Measurements from ENCODE around the gene EFCAB5.

DNA sequence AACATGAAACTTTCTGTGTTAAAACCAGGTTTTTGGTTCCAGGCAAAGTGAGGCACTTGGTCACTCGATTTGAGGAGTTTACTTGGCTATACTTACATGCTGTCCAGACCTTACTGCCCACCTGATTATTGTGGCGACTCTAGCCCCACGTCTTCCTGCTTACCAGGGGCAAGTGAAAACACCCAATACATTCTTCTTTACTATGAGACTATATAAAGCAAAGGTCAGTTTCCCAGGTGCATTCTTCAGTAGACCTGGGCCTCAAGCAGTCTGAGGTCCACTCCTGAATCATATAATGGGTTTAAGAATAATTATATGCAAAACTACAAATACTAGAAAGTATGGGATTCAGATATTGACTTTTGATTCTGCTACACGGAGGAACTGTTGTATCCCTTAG lies 86.2 kb downstream of the EFCAB5 start:
- TF ChIP-seq CTCF (conservative IDR thresholded peaks at IDR 0.05; ENCODE audit: low read depth, low read length) = no peak
- TF ChIP-seq EZH2phosphoT487 (IDR thresholded peaks at IDR 0.05; ENCODE audit: borderline replicate concordance, low read length) = no peak
